Kasumi-1 (cell line): ENCODE results near the gene ADAM22.

Source experiments
- DNase-seq, 2 experiments: peaks; one replicate each; lab custom pipeline; 2025; lab: John Stamatoyannopoulos, UW

ADAM22 gene

GRCh38 chr7:88217675-88218428, 283.8 kb downstream of the ADAM22 start:
- peak; percentile 29 to 66 for DNase-seq

GRCh38 chr7:88218429-88218745, 284.3 kb downstream of the ADAM22 start:
- no peak for DNase-seq

GRCh38 chr7:88218836-88219605, 285.0 kb downstream of the ADAM22 start:
- peak; percentile 43 to 48 for DNase-seq

DNA sequence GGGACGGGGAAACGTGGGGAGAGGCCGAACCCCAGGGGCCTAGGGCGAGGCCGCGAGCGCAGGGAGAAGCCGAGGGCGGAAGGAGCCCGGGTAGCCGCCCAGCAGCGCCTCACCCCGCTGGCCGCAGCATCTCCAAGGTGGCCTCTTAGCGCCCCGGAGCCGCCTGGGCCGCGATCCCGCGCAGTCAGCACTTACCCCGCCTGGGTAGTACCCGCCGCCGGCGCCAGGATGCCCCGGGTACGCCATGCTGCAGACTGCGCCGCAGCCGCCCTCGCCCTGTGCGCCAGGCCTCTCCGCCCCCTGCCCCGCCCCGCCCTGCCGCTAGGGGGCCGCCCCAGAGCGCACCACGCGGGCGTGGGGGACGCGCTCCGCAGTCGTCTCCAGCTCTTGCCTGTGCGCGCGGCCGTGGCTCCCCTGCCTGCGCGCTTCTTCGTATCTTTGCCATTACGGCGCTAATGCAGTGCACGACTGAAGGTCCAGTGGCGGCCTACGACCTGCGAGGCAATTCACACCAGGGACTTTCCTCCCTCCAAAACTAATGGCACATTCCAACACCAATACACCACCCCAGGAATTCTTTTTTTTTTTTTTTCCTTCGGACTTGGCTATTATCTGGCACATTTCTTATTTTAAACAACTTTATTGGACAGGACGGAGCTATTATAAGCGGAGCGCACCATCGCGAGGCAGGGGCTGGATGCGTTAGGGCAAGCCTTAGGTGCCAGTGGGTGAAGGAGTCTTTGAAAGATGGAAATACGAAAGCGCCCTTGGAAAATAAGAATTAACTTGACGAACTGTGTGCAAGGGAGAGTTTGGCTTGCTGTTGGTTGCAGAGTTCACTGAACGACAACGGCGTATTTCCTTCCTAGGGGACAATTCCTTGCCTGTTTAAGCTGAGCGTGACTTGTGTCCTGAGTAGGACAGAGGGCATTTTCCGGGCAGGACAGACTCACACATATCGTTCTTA, 286.0 kb downstream of the ADAM22 start, which contains the start of gene SRI:
Gene SRI, minus strand, starts transcription at position 258 of the 967 bp plus-strand sequence. Its CDS starts 12 bp downstream, at position 246.
- DNase-seq = peak; percentile 81 to 85

GRCh38 chr7:88223265-88223664, 289.2 kb downstream of the ADAM22 start:
- no peak for DNase-seq

GRCh38 chr7:88224601-88225275, 290.7 kb downstream of the ADAM22 start:
- DNase-seq = peak; percentile 11 to 18

- DNase-seq = no peak
These were observed 292.1 kb downstream of the ADAM22 start for GRCh38 chr7:88226201-88226600.

GRCh38 chr7:88226886-88227516, 292.9 kb downstream of the ADAM22 start:
- DNase-seq = no peak

DNA sequence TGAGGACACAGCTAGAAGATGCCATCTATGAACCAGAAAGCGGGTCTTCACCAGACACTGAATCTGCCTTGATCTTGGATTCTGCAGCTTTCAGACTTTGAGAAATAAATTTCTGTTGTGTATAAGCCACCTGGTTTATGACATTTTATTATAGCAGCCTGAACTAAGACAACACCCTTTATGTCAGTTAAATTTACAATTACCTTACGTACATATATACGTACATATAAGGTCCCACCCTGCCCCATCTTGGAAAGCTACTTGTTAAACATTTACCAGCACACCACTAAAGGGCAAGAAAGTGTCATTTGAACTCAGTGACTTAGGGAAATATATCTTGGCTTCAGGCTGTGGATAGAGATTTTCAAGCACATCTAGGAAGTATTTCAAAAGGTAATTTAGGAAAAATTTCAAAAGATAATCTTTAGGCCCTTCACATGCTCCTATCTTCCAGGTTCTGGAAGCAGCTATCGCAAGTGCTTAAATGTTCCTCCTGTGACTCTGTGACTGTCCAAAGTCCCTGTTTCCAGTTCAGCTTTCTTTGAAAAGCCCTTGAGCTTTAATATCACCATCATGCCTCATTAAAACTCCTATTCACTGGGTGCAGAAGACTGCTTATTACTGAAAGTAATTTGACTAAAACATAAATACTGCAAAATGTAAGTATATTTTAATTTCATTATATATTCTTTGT, 295.4 kb downstream of the ADAM22 start:
- no peak for DNase-seq

DNA sequence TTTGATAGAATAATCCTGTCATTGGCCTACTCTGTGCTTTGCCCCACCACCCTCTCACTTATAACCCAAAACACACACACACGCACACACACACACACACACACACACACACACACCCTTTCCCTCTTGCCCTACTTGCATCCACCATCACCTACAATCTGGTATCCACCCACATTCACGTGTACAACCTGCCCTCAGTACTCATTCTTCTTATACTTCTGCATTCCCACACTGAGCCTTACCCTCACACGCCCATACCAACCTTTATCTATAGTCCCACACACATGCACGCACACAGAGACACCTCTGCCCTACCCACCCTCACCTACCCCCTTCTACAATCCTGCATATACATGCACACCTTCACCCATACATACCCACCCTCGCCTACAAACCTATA, 296.6 kb downstream of the ADAM22 start:
- no peak for DNase-seq

DNA sequence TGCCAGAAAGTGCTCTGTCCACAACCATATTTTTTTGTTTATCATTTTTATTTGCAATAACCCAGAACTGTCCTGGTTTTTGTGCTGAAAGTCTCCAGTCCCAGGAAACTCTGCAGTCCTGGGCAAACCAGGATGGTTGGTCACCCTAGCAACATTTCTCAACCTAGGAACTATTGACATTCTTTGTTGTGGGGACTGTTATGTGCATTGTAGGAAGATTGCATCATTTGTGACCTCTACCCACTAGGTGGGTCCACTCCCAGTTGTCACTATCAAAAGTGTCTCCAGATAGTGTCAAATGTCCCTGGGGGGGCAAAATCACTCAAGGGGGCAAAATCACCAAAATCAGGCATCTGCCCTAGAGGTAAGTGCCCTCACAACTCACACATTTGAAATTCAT, 299.8 kb downstream of the ADAM22 start:
- no peak for DNase-seq

DNA sequence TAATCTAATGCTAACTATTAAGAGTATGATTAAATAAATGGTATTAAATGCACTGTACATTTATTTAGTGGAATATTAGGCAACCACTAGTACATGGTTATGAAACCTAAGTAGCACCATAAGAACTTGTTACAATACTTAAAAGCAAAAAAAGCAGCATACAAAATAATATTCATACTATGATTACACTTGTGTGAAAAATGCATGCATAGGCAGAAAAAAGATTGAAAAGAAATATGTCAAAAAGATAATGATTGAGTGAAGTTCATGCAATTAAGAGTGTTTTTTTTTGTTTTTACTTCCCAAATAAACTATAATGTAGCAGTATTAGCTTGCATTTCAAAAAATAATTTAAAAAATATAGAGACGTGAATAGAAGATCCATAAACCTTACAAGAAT, 305.8 kb downstream of the ADAM22 start:
- DNase-seq = no peak

DNA sequence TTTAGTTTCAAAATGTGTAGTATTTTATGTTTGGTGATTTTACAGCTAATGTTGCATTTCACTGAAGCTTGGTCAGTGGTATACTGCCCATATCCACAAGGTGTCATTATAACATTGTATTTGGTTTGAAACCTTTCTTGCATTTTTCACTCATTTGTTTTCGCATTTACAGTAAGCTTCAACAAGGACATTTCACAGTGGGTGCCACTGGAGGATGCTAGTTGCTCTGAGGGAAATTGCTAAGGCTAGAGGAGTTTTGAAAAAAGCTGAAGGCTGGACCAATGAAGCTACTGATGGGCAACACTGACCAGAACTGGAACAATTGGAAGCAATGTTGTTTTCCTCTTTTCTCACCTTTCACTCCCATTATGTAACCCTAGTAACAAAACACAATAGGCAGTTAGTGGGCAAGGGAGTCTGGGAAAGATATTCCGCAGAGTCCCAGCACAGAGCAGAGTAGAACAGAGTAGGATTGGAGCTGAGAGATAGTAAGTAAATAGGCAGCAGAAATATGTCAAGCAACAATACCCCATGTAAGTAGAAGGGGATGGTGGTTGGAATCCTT, 309.4 kb downstream of the ADAM22 start:
- DNase-seq = peak; percentile 69 to 74

DNA sequence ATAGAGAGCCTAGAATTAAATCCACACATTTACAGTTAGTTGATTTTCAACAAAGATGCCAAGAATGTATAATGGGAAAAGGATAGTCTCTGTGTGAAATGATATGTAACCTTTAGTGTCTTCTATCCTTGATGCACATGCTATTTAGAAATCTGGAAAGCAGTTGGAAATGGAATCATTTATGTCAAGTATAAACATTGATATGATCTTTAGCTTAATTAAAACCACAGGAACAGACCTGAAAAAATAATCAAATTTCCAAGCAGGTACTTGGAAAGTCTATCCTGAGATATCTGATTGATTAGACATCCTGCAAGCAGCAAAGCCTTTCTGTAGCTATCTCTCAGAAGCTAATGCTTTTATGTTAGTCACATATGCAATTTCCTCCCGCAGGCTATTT, 310.2 kb downstream of the ADAM22 start:
- no peak for DNase-seq
